ENCODE results near the gene SHFL.

DNA sequence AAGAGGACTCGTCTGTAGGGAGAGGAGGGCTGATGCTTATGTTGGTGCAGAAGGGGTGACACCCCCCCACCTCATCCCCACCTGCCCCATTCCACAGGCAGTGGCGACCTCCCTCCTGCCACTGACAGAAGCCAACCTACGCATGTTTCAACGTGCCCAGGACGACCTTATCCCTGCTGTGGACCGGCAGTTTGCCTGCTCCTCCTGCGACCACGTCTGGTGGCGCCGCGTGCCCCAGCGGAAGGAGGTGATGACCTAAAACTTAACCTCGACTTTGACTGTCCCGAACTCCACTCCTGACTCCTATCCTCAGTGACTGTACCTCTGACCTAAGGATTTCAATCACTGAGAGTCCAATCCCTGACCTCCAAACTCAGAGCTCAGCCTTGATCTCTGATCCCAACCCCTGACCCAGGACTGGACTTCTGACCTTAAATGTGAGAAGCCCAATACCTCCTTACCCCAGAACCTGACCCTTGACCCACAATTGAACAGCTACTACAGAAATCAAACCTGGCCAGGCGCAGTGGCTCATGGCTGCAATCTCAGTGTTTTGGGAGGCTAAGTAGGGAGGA lies 3.8 kb downstream of the SHFL start:
- TF ChIP-seq CTCF (IDR thresholded peaks at IDR 0.05; ENCODE audit: low read depth, low read length, poor library complexity, severe bottlenecking) (no peak), EZH2phosphoT487 (IDR thresholded peaks at IDR 0.05; ENCODE audit: borderline replicate concordance, low read length) (no peak)

Data from DOHH2 (cell line).